SK-N-SH treated with all-trans-retinoic acid at 6 μM for 48 hours (cell line): ENCODE measurements around the gene COL15A1.

Source experiments
- ATAC-seq: fragments of 200-7000 bp; cut with Tn5 transposase; 3 replicates; pipeline ENCODE4 v1.9.1; 2020; ENCODE audit warnings: mild to moderate bottlenecking, moderate library complexity
- ARNTL ChIP-seq: fragments of 450-650 bp; formaldehyde crosslinking; IDR thresholded peaks from 2 replicates; pipeline ENCODE4 v1.5.0; 2020; ENCODE audit warnings: low read depth, mild to moderate bottlenecking, moderate library complexity, borderline replicate concordance
- BACH2 ChIP-seq: fragments of 250-450 bp; sonication (Bioruptor Pico); IDR thresholded peaks from 2 replicates; pipeline ENCODE4 v1.9.0; 2021; ENCODE audit warnings: mild to moderate bottlenecking, borderline replicate concordance
- CSDC2 ChIP-seq: fragments of 250-450 bp; sonication (Bioruptor Pico); IDR thresholded peaks from 2 replicates; pipeline ENCODE4 v1.5.0; 2020; ENCODE audit warnings: mild to moderate bottlenecking, moderate library complexity
- ESRRG ChIP-seq: fragments of 250-450 bp; sonication (Bioruptor Pico); IDR thresholded peaks from 2 replicates; pipeline ENCODE4 v1.6.1; 2021; ENCODE audit warnings: mild to moderate bottlenecking
- ISL1 ChIP-seq: fragments of 250-450 bp; sonication (Bioruptor Pico); IDR thresholded peaks from 2 replicates; pipeline ENCODE4 v2.1.2; 2022; ENCODE audit warnings: mild to moderate bottlenecking, moderate library complexity
- OSR1 ChIP-seq: fragments of 250-450 bp; sonication (Bioruptor Pico); IDR thresholded peaks from 2 replicates; pipeline ENCODE4 v1.8.0; 2022; ENCODE audit warnings: moderate library complexity, mild to moderate bottlenecking, inconsistent platforms
- PPARA ChIP-seq: fragments of 250-450 bp; sonication (Bioruptor Pico); IDR thresholded peaks from 2 replicates; pipeline ENCODE4 v1.5.0; 2020; ENCODE audit warnings: mild to moderate bottlenecking, borderline replicate concordance
- RARB ChIP-seq: fragments of 250-450 bp; sonication (Bioruptor Pico); IDR thresholded peaks from 2 replicates; pipeline ENCODE4 v1.8.0; 2021; ENCODE audit warnings: mild to moderate bottlenecking, moderate library complexity
- SNAI2 ChIP-seq: fragments of 250-450 bp; sonication (Bioruptor Pico); IDR thresholded peaks from 2 replicates; pipeline ENCODE4 v1.5.0; 2020; ENCODE audit warnings: mild to moderate bottlenecking, moderate library complexity
- TCF4 ChIP-seq: fragments of 250-450 bp; sonication (Bioruptor Pico); IDR thresholded peaks from 2 replicates; pipeline ENCODE4 v1.8.0; 2021; ENCODE audit warnings: mild to moderate bottlenecking, moderate library complexity, borderline replicate concordance
- TOX ChIP-seq: fragments of 250-450 bp; sonication (Bioruptor Pico); IDR thresholded peaks from 2 replicates; pipeline ENCODE4 v1.8.0; 2021; ENCODE audit warnings: mild to moderate bottlenecking, moderate library complexity, borderline replicate concordance
- ZC3H10 ChIP-seq: fragments of 250-450 bp; sonication (Bioruptor Pico); IDR thresholded peaks from 2 replicates; pipeline ENCODE4 v1.5.1; 2021; ENCODE audit warnings: mild to moderate bottlenecking, moderate library complexity
- ZFP3 ChIP-seq: fragments of 250-450 bp; sonication (Bioruptor Pico); IDR thresholded peaks from 2 replicates; pipeline ENCODE4 v1.5.0; 2020; ENCODE audit warnings: mild to moderate bottlenecking, moderate library complexity
- ZFP30 ChIP-seq: fragments of 450-650 bp; formaldehyde crosslinking; IDR thresholded peaks from 2 replicates; pipeline ENCODE4 v1.5.0; 2022; ENCODE audit warnings: mild to moderate bottlenecking, moderate library complexity
- ZNF565 ChIP-seq: fragments of 450-650 bp; formaldehyde crosslinking; conservative IDR thresholded peaks from 2 replicates; pipeline ENCODE4 v1.5.0; 2020; ENCODE audit warnings: low read depth, mild to moderate bottlenecking, moderate library complexity
- ZNF70 ChIP-seq: fragments of 450-650 bp; formaldehyde crosslinking; IDR thresholded peaks from 2 replicates; pipeline ENCODE4 v1.5.0; 2020; ENCODE audit warnings: mild to moderate bottlenecking, moderate library complexity
- ZNF8 ChIP-seq: fragments of 450-650 bp; formaldehyde crosslinking; IDR thresholded peaks from 2 replicates; pipeline ENCODE4 v1.5.0; 2020; ENCODE audit warnings: mild to moderate bottlenecking, moderate library complexity
- TF ChIP-seq, protein P1 (sequence below): fragments of 250-450 bp; sonication (Bioruptor Pico); IDR thresholded peaks from 2 replicates; pipeline ENCODE4 v1.5.1; 2020; ENCODE audit warnings: low read depth, mild to moderate bottlenecking, moderate library complexity
- TF ChIP-seq, protein P2 (sequence below): fragments of 250-450 bp; sonication (Bioruptor Pico); IDR thresholded peaks from 2 replicates; pipeline ENCODE4 v1.5.1; 2021; ENCODE audit warnings: mild to moderate bottlenecking, moderate library complexity
- TF ChIP-seq, protein P3 (sequence below): fragments of 250-450 bp; sonication (Bioruptor Pico); IDR thresholded peaks from 2 replicates; pipeline ENCODE4 v1.8.0; 2020; ENCODE audit warnings: mild to moderate bottlenecking, moderate library complexity, borderline replicate concordance
- TF ChIP-seq, protein P4 (sequence below): fragments of 250-450 bp; sonication (Bioruptor Pico); IDR thresholded peaks from 2 replicates; pipeline ENCODE4 v1.5.0; 2020; ENCODE audit warnings: mild to moderate bottlenecking, moderate library complexity

COL15A1 gene

DNA sequence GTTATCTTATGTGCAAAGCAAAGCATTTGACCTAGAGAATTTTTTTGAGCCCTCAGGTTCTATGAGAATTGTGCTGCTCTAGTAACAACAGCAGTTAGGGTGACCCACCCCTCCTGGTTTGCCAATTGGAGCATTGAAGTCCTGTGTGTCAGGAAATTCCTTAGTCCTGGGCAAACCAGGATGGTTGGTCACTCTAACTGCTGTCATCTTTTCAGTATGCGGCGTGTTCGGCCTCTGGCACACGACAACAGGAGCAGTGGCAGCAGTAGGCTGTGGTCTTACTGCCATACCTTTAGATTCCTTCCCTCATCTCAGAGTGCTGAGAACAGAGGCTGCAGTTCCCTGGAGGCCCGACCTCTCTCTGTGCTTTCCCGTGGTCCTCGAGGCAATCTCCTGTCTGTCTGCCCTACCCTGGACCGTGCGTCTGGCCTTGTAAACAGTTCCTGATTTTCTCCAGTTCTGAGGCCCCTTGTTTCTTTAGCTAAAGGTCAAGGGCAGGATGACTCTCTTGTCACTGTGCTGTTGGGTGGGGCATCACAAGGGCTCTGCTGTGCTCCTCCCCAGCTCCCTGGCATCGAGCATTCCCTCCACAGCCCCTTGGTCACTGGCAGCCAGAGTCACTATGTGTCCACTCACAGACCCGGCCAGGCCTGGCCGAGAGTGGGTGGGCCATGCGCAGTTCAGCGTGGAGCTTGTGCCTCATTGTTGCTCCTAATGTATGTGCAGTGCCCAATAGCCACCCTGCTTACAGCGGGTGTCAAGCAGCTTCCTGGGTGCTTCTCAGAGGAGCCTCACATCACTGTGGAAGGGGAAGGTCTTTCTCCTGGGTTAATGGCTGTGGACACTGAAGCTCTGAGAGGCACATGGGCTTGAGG, 18.5 kb upstream of the COL15A1 start (continued):
- TF ChIP-seq SNAI2, result no peak
- TF ChIP-seq ZFP30, result no peak
- TF ChIP-seq ZFP3, result no peak
- no peak for TF ChIP-seq ZC3H10
- no peak for TF ChIP-seq ZNF565 (CRISPR knock-in tag)
- TF ChIP-seq BACH2, result no peak

DNA sequence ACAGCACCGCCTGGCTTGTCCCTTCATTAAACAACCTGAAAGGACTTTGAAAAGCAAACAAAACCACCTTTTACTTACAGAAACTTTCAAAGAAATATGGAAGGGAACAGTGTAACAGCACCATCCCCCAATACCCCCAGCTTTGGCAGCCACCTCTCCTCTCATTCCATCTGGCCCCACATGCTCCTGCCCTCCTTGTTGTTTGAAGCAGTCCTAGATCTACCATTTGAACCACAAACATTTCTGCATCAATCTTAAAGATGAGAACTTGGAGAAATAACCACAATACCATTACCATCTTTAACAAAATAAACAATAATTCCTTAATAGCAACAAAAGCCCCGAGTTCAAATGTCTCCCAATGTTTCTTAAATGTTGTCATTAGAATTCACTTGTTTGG, 17.8 kb upstream of the COL15A1 start:
- TF ChIP-seq TOX, result no peak
- TF ChIP-seq PPARA, result no peak
- TF ChIP-seq, protein P1, sequence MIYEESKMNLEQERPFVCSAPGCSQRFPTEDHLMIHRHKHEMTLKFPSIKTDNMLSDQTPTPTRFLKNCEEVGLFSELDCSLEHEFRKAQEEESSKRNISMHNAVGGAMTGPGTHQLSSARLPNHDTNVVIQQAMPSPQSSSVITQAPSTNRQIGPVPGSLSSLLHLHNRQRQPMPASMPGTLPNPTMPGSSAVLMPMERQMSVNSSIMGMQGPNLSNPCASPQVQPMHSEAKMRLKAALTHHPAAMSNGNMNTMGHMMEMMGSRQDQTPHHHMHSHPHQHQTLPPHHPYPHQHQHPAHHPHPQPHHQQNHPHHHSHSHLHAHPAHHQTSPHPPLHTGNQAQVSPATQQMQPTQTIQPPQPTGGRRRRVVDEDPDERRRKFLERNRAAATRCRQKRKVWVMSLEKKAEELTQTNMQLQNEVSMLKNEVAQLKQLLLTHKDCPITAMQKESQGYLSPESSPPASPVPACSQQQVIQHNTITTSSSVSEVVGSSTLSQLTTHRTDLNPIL (CRISPR knock-in tag), result no peak
- no peak for TF ChIP-seq ARNTL
- TF ChIP-seq, protein P2, sequence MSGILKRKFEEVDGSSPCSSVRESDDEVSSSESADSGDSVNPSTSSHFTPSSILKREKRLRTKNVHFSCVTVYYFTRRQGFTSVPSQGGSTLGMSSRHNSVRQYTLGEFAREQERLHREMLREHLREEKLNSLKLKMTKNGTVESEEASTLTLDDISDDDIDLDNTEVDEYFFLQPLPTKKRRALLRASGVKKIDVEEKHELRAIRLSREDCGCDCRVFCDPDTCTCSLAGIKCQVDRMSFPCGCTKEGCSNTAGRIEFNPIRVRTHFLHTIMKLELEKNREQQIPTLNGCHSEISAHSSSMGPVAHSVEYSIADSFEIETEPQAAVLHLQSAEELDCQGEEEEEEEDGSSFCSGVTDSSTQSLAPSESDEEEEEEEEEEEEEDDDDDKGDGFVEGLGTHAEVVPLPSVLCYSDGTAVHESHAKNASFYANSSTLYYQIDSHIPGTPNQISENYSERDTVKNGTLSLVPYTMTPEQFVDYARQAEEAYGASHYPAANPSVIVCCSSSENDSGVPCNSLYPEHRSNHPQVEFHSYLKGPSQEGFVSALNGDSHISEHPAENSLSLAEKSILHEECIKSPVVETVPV (CRISPR knock-in tag), result no peak
- no peak for TF ChIP-seq ZNF70
- no peak for TF ChIP-seq ISL1 (CRISPR knock-in tag)
- TF ChIP-seq TCF4 (CRISPR knock-in tag), result no peak
- TF ChIP-seq SNAI2, result no peak
- TF ChIP-seq CSDC2 (CRISPR knock-in tag), result no peak
- no peak for TF ChIP-seq OSR1 (CRISPR knock-in tag)
- no peak for TF ChIP-seq ZC3H10
- TF ChIP-seq, protein P3, sequence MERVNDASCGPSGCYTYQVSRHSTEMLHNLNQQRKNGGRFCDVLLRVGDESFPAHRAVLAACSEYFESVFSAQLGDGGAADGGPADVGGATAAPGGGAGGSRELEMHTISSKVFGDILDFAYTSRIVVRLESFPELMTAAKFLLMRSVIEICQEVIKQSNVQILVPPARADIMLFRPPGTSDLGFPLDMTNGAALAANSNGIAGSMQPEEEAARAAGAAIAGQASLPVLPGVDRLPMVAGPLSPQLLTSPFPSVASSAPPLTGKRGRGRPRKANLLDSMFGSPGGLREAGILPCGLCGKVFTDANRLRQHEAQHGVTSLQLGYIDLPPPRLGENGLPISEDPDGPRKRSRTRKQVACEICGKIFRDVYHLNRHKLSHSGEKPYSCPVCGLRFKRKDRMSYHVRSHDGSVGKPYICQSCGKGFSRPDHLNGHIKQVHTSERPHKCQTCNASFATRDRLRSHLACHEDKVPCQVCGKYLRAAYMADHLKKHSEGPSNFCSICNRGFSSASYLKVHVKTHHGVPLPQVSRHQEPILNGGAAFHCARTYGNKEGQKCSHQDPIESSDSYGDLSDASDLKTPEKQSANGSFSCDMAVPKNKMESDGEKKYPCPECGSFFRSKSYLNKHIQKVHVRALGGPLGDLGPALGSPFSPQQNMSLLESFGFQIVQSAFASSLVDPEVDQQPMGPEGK, result no peak
- TF ChIP-seq ZFP30, result no peak
- TF ChIP-seq ZNF565 (CRISPR knock-in tag), result no peak
- no peak for TF ChIP-seq RARB (CRISPR knock-in tag)
- no peak for TF ChIP-seq ZNF8 (CRISPR knock-in tag)
- ATAC-seq, result no peak

DNA sequence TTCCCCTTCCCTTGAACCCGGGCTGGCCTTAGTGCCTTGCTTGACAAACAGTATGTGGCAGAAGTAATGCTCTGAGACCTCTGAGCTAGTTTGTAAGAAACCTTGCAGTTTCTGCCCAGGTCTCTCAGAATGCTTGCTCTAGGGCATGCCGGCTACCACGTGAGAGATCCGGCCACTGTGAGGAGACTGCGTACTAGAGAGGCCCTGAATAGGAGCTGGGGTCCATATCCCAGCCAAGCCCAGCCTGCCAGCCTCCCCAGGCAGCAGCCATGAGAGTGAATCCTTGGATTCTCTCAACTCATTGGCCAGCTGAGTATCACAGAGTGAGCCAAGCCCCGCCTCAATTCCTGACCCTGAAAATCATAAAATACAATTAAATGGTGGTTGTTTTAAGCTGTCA, 16.0 kb upstream of the COL15A1 start:
- TF ChIP-seq ESRRG (CRISPR knock-in tag) (no peak), ARNTL (no peak)
- TF ChIP-seq, protein P4, sequence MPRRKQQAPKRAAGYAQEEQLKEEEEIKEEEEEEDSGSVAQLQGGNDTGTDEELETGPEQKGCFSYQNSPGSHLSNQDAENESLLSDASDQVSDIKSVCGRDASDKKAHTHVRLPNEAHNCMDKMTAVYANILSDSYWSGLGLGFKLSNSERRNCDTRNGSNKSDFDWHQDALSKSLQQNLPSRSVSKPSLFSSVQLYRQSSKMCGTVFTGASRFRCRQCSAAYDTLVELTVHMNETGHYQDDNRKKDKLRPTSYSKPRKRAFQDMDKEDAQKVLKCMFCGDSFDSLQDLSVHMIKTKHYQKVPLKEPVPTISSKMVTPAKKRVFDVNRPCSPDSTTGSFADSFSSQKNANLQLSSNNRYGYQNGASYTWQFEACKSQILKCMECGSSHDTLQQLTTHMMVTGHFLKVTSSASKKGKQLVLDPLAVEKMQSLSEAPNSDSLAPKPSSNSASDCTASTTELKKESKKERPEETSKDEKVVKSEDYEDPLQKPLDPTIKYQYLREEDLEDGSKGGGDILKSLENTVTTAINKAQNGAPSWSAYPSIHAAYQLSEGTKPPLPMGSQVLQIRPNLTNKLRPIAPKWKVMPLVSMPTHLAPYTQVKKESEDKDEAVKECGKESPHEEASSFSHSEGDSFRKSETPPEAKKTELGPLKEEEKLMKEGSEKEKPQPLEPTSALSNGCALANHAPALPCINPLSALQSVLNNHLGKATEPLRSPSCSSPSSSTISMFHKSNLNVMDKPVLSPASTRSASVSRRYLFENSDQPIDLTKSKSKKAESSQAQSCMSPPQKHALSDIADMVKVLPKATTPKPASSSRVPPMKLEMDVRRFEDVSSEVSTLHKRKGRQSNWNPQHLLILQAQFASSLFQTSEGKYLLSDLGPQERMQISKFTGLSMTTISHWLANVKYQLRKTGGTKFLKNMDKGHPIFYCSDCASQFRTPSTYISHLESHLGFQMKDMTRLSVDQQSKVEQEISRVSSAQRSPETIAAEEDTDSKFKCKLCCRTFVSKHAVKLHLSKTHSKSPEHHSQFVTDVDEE, result no peak
- no peak for ATAC-seq

DNA sequence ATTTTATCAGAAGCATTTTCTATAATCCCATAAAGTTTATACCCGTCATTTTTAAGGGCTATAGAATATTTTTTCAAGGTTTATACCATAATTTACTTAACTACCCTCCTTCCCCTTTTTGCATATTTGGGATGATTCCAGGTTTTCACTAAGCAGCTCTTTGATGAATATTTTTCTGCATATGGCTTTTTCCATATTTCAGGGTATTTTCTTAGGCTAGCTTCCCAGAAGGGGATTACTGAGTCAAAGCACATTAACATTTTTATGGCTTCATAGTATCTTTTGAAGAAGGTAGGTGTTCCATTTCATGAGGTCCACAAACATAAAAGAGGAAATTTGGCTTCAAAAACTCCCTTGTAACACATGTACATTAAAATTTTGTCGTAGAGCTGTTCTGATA, 14.6 kb upstream of the COL15A1 start:
- TF ChIP-seq BACH2 (no peak), ESRRG (CRISPR knock-in tag) (no peak), ISL1 (CRISPR knock-in tag) (peak; percentile 69)
- ATAC-seq, result no peak

DNA sequence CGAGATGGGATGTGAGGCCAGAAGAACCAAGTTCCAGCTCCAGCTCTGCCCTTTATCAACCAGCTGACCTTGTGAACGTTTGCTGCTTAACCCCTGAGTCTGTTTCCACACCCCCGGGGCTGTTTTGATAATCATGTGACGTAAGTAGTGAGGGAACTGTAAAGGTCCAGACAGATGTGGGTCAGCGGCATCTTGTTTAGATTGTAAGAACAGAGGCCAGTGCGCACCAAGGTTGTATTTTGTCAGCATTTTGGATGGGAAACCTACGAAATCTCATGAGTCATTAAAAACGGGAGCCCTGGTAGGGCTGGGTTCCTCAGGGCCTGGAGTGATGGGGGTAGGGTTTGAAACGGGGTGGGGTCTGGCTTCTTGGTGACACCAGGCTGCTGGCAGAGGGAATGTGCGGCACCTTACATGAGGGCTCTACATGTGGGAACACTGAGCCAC, 13.8 kb upstream of the COL15A1 start:
- TF ChIP-seq CSDC2 (CRISPR knock-in tag) (no peak), ZC3H10 (no peak), ZFP3 (no peak), ZNF70 (no peak)
- TF ChIP-seq, protein P1 (CRISPR knock-in tag), result no peak
- TF ChIP-seq, protein P3, result no peak
- TF ChIP-seq, protein P2 (CRISPR knock-in tag), result no peak
- ATAC-seq, result no peak
